Small intestine (tissue), 7 donors: ENCODE results near the gene GREB1L. TPM values are rescaled to one million over a fixed set of nuclear protein-coding genes. Genes with fewer than 3 reads are reported as not detected.

Experiments used
- DNase-seq, 2 donors: peaks; one replicate each; pipeline versions ENCODE4 v3.0.0 to v3.0.0-alpha.2; 2013
- FAIRE-seq: peaks from 2 replicates; lab custom pipeline; 2012; peaks lifted over from hg19 to GRCh38; lab: Jason Lieb, UNC
- H3K27ac ChIP-seq, 3 donors: one replicate each; pipeline ENCODE4 v1.5.1; 2013; ENCODE audit warnings: low read length in 2 of 3, mild to moderate bottlenecking in 2 of 3, control low read depth in 1 of 3, inconsistent platforms in 1 of 3, low read depth in 1 of 3, moderate library complexity in 1 of 3
- H3K27me3 ChIP-seq, 3 donors: one replicate each; pipeline ENCODE4 v1.6.1; 2013; ENCODE audit warnings: low read length in 3 of 3, inconsistent platforms in 1 of 3; ENCODE audit not compliant: control insufficient read depth in 3 of 3, insufficient read depth in 3 of 3
- H3K36me3 ChIP-seq, 3 donors: one replicate each; pipeline ENCODE4 v1.6.1; 2013; ENCODE audit warnings: low read length in 3 of 3, inconsistent platforms in 1 of 3, low read depth in 1 of 3, mild to moderate bottlenecking in 1 of 3, moderate library complexity in 1 of 3; ENCODE audit not compliant: control insufficient read depth in 3 of 3, insufficient read depth in 2 of 3
- H3K4me1 ChIP-seq, 3 donors: one replicate each; pipeline ENCODE4 v1.6.1; 2013; ENCODE audit warnings: low read length in 2 of 3, inconsistent platforms in 1 of 3, low read depth in 1 of 3, mild to moderate bottlenecking in 1 of 3, moderate library complexity in 1 of 3; ENCODE audit not compliant: control insufficient read depth in 3 of 3, insufficient read depth in 2 of 3
- H3K4me3 ChIP-seq, 3 donors: one replicate each; pipeline ENCODE4 v1.5.1; 2013; ENCODE audit warnings: low read length in 3 of 3, control low read depth in 1 of 3, inconsistent platforms in 1 of 3, low read depth in 1 of 3, mild to moderate bottlenecking in 1 of 3, moderate library complexity in 1 of 3
- H3K9me3 ChIP-seq, 2 donors: one replicate each; pipeline ENCODE4 v1.6.1; 2013; ENCODE audit warnings: low read depth in 1 of 2, low read length in 1 of 2; ENCODE audit not compliant: control insufficient read depth in 2 of 2, insufficient read depth in 1 of 2
- WGBS, 3 donors: extraction: QIAGEN DNeasy Blood & Tissue Kit; methylation state at CpG; one replicate each; pipeline ENCODE4 v1.1.7; 2013; 5-methylcytosine and 5-hydroxymethylcytosine counted together
- polyA plus RNA-seq, 4 donors: library from polyadenylated mRNA; stranded (reverse) in 3 of 4; unstranded in 1 of 4; fragments of 200-250 nt in 3 of 4; fragments of 120-200 nt in 1 of 4; gene quantifications; one replicate each; pipeline versions ENCODE4 v1.2.1 to v1.2.3, GENCODE V29; 2013
- donor health status: healthy with polysubstance abuse.
- donor health status: control.
- donor health status: control.
- donor health status: Bipolar disorder and iron deficiency.
- donor health status: healthy.

Gene GREB1L
- polyA plus RNA-seq, 4 donors, result under 0.01 to 2.4 (median 0.52) TPM; not detected in 1

DNA sequence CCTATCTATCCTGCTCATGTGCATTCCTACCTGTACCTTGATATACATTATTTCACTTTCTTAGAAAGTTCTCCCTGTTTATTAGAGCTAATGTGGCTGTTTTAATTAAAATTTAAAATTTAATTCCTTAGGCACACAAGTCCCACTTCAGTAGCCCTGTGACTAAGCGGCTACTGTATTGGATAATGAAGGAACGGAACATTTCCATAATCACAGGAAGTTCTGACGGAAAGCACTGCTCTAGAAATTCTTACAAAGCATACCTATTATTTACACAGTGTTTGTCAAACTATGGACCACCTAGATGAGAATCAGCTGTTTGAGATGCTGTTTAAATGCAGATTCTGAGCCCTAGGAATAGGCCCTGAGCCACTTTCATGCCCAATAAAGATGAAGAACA lies 13.2 kb downstream of the GREB1L start:
- no peak for FAIRE-seq
- Histone ChIP-seq H3K36me3 (no peaks in the 10 kb centered on the region), H3K27me3 (no peaks in the 10 kb centered on the region), H3K27ac (no peak overlapping the region), H3K4me3 (no peak overlapping the region), H3K9me3 (no peaks in the 10 kb centered on the region), H3K4me1 (no peaks in the 10 kb centered on the region)
- WGBS, 3 donors, result 88 to 97% (median 94%) methylated on average over 3 of the region's 3 CpGs
- no peak for DNase-seq

GRCh38 chr18:21257386-21257785 lies 15.4 kb downstream of the GREB1L start:
- Histone ChIP-seq H3K36me3 (no peaks in the 10 kb centered on the region), H3K27me3 (no peaks in the 10 kb centered on the region), H3K27ac (no peak overlapping the region), H3K4me3 (no peak overlapping the region), H3K9me3 (no peaks in the 10 kb centered on the region), H3K4me1 (no peaks in the 10 kb centered on the region)
- no peak for DNase-seq
- no peak for FAIRE-seq

GRCh38 chr18:21260621-21261020 lies 18.6 kb downstream of the GREB1L start:
- DNase-seq, result no peak
- no peak for FAIRE-seq
- Histone ChIP-seq H3K27me3 (no peaks in the 10 kb centered on the region), H3K36me3 (no peaks in the 10 kb centered on the region), H3K9me3 (no peaks in the 10 kb centered on the region), H3K4me3 (no peak overlapping the region), H3K4me1 (no peaks in the 10 kb centered on the region), H3K27ac (no peak overlapping the region)
- WGBS, 3 donors, result 48 to 77% (median 74%) methylated on average over 2 of the region's 2 CpGs

- no peaks in the 10 kb centered on the region for H3K9me3 ChIP-seq
- H3K4me1 ChIP-seq, result no peaks in the 10 kb centered on the region
- peak; percentile 5 for FAIRE-seq
- no peak overlapping the region for H3K27ac ChIP-seq
- 91 to 97% (median 93%) methylated on average over 1 of the region's 1 CpG for WGBS, 3 donors
- no peak for DNase-seq
- H3K27me3 ChIP-seq, result no peaks in the 10 kb centered on the region
- no peaks in the 10 kb centered on the region for H3K36me3 ChIP-seq
- H3K4me3 ChIP-seq, result no peak overlapping the region
These were observed 19.3 kb downstream of the GREB1L start for GRCh38 chr18:21261352-21261751.

GRCh38 chr18:21262244-21262643 lies 20.2 kb downstream of the GREB1L start:
- no peaks in the 10 kb centered on the region for H3K36me3 ChIP-seq
- DNase-seq, result no peak
- WGBS, 3 donors, result 71 to 95% (median 85%) methylated on average over 2 of the region's 2 CpGs
- H3K4me3 ChIP-seq, result no peak overlapping the region
- no peaks in the 10 kb centered on the region for H3K27me3 ChIP-seq
- no peak for FAIRE-seq
- no peak overlapping the region for H3K27ac ChIP-seq
- H3K4me1 ChIP-seq, result no peaks in the 10 kb centered on the region
- H3K9me3 ChIP-seq, result no peaks in the 10 kb centered on the region

DNA sequence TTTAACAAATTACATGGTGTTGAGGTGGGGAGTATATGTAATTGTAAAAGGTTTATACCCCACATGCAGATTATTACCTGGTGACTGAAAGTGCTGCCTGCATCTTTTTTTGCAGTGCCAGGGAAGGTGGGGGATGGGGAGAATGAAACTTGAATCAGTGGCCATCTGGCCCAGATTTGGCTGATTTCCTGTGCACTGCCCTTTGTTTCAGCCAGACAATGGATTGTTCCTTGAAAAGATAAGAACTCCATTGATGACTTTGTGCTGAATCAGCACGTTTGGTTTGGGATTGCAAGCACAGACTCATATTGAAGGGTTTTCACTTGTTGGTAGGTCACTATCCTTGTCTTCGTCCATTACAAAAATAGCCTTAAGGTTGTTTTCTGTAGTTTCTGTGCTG lies 20.9 kb downstream of the GREB1L start:
- Histone ChIP-seq H3K9me3 (no peaks in the 10 kb centered on the region), H3K27ac (no peak overlapping the region), H3K36me3 (no peaks in the 10 kb centered on the region), H3K4me3 (no peak overlapping the region), H3K27me3 (no peaks in the 10 kb centered on the region), H3K4me1 (peaks cover 0 to 3% (median 0%) of the 10 kb centered on the region in 3 donors)
- FAIRE-seq, result no peak
- WGBS, 3 donors, result 52 to 66% (median 56%) methylated on average over 2 of the region's 2 CpGs
- DNase-seq, result no peak

- 0 to 42% (median 37%) methylated on average over 2 of the region's 2 CpGs for WGBS, 3 donors
- DNase-seq (peak; percentile 74 to 77), FAIRE-seq (no peak)
These were observed 22.6 kb downstream of the GREB1L start for GRCh38 chr18:21264651-21265050.

DNA sequence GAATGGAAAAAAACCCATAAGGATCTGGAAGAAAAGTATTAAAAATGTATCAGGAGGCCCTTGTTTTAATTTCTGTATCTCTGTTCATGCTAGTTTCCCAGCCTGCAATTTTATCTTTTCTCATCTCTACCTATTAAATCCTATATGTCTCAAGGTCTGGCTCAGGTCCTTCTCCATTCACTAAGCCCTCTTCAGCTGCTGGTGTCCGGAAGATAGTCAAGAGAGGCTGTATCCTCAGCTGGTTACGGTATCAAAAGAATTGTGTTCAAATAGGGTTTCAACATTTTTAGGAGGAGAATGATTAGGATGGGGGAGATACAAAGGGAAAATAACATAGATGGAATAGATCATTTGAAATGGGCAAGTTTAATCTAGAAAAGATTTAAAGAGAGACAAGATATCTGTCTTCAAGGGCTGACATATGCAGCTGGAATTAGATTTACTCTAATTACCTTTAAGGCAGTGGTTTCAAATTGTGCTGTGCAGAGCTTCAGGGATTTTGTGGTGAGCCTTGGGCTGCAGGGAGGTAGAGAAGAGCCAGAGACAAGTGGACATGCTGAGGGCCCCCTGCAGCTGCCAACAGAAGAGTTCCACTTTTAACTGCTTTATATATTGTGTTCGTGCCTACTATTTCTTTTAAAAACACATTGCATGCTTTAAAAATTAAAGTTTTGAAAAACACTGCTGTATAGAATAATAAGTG lies 24.1 kb downstream of the GREB1L start:
- Histone ChIP-seq H3K27me3 (no peaks in the 10 kb centered on the region), H3K9me3 (no peaks in the 10 kb centered on the region), H3K27ac (no peak overlapping the region), H3K4me3 (no peak overlapping the region), H3K4me1 (peaks cover 0 to 6% (median 0%) of the 10 kb centered on the region in 3 donors), H3K36me3 (no peaks in the 10 kb centered on the region)
- DNase-seq (no peak), FAIRE-seq (no peak)
- 87 to 90% (median 88%) methylated on average over 3 of the region's 3 CpGs for WGBS, 3 donors

More at GRCh38 chr18:21264651-21265050, 22.6 kb downstream of the GREB1L start:
- H3K9me3 ChIP-seq, result no peaks in the 10 kb centered on the region
- no peak overlapping the region for H3K27ac ChIP-seq
- peaks cover 0 to 6% (median 0%) of the 10 kb centered on the region in 3 donors for H3K4me1 ChIP-seq
- no peak overlapping the region for H3K4me3 ChIP-seq
- H3K27me3 ChIP-seq, result no peaks in the 10 kb centered on the region
- H3K36me3 ChIP-seq, result no peaks in the 10 kb centered on the region

DNA sequence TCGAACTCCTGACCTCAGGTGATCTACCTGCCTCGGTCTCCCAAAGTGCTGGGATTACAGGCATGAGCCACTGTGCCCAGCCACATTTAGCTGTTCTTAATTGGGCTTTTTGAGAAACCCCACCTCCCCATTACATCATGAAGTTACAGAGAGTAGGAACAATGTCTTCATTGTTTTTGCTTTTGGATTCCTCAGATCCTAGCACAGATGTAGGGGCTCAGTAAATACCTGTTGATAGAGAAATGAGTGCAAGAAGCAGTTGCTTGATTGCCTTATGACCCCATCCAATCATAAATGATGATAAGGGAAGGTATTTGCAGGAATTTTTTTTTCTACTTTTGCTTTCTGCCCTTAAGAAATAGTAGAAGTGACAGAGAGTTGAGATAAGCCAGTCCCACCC lies 25.4 kb downstream of the GREB1L start:
- Histone ChIP-seq H3K27me3 (no peaks in the 10 kb centered on the region), H3K4me1 (peaks cover 0 to 6% (median 0%) of the 10 kb centered on the region in 3 donors)

More for the DNA sequence above, 25.4 kb downstream of the GREB1L start:
- WGBS, 3 donors, result 22 to 56% (median 42%) methylated on average over 2 of the region's 2 CpGs
- no peak overlapping the region for H3K4me3 ChIP-seq
- FAIRE-seq, result no peak
- no peaks in the 10 kb centered on the region for H3K9me3 ChIP-seq
- no peak overlapping the region for H3K27ac ChIP-seq
- no peaks in the 10 kb centered on the region for H3K36me3 ChIP-seq
- DNase-seq, result peak; percentile 35 to 69
